GM23338 (cell line): Measurements from ENCODE around the gene MYLK. TPM values are rescaled to one million over a fixed set of nuclear protein-coding genes. Genes with fewer than 3 reads are reported as not detected.

Experiments used
- ATAC-seq: fragments of 200-7000 bp; cut with Tn5 transposase; 3 replicates; pipeline ENCODE4 v1.9.1; 2020
- DNase-seq: peaks from one replicate; pipeline ENCODE4 v3.0.0-alpha.2; 2015; ENCODE audit warnings: low spot score
- H2AFZ ChIP-seq: fragments of 200-600 bp; sonication (generic); 2 replicates; pipeline ENCODE4 v1.8.0; 2016; ENCODE audit warnings: antibody characterized with exemption, mild to moderate bottlenecking, moderate library complexity
- H3F3A ChIP-seq: fragments of 200-600 bp; sonication (generic); replicated peaks from 2 replicates; pipeline ENCODE4 v1.8.0; 2017; ENCODE audit warnings: antibody characterized with exemption, mixed run types, low read depth
- H3K27ac ChIP-seq: fragments of 200-600 bp; sonication (generic); 2 replicates; pipeline ENCODE4 v1.6.1; 2016; ENCODE audit warnings: low read depth
- H3K27me3 ChIP-seq: fragments of 200-600 bp; sonication (generic); 2 replicates; pipeline ENCODE4 v1.8.0; 2016; ENCODE audit warnings: mild to moderate bottlenecking, mixed run types, moderate library complexity; ENCODE audit not compliant: insufficient read depth
- H3K36me3 ChIP-seq: fragments of 200-600 bp; sonication (generic); 2 replicates; pipeline ENCODE4 v1.8.0; 2016; ENCODE audit warnings: mild to moderate bottlenecking; ENCODE audit not compliant: insufficient read depth
- H3K4me1 ChIP-seq: fragments of 200-600 bp; sonication (generic); 2 replicates; pipeline ENCODE4 v1.8.0; 2016; ENCODE audit warnings: mild to moderate bottlenecking, moderate library complexity; ENCODE audit not compliant: insufficient read depth
- H3K4me2 ChIP-seq: fragments of 200-600 bp; sonication (generic); 2 replicates; pipeline ENCODE4 v1.7.1; 2017; ENCODE audit warnings: mixed run types
- H3K4me3 ChIP-seq: fragments of 200-600 bp; sonication (generic); 2 replicates; pipeline ENCODE4 v1.6.1; 2016; ENCODE audit warnings: mixed run types
- H3K79me2 ChIP-seq: fragments of 200-600 bp; sonication (generic); replicated peaks from 2 replicates; pipeline ENCODE4 v1.8.0; 2017; ENCODE audit warnings: mild to moderate bottlenecking; ENCODE audit not compliant: insufficient read depth
- H3K9me2 ChIP-seq: fragments of 200-600 bp; sonication (generic); 2 replicates; pipeline ENCODE4 v1.8.0; 2017; ENCODE audit not compliant: insufficient read depth
- H4K20me1 ChIP-seq: fragments of 200-600 bp; sonication (generic); replicated peaks from 2 replicates; pipeline ENCODE4 v1.8.0; 2017; ENCODE audit warnings: mild to moderate bottlenecking; ENCODE audit not compliant: insufficient read depth
- H3K27ac Mint-ChIP-seq: 2 replicates; pipeline ENCODE4 v1.8.0; 2020; ENCODE audit warnings: inconsistent platforms, mild to moderate bottlenecking, moderate library complexity, mixed read lengths
- H3K27me3 Mint-ChIP-seq: 3 replicates; pipeline ENCODE4 v1.8.0; 2022; ENCODE audit warnings: low read depth, mild to moderate bottlenecking, moderate library complexity, mixed read lengths, inconsistent platforms; ENCODE audit not compliant: insufficient read depth, poor library complexity
- H3K36me3 Mint-ChIP-seq: 3 replicates; pipeline ENCODE4 v1.8.0; 2021; ENCODE audit warnings: low read depth, mild to moderate bottlenecking, inconsistent platforms, moderate library complexity, mixed read lengths
- H3K4me1 Mint-ChIP-seq: 3 replicates; pipeline ENCODE4 v1.8.0; 2020; ENCODE audit warnings: mild to moderate bottlenecking, inconsistent platforms, mixed read lengths
- H3K4me3 Mint-ChIP-seq: 3 replicates; pipeline ENCODE4 v1.8.0; 2021; ENCODE audit warnings: moderate library complexity, mild to moderate bottlenecking, inconsistent platforms, mixed read lengths
- H3K9me3 Mint-ChIP-seq: 3 replicates; pipeline ENCODE4 v1.8.0; 2020; ENCODE audit warnings: moderate library complexity, mild to moderate bottlenecking, inconsistent platforms, mixed read lengths
- CREB1 ChIP-seq: fragments of 250-450 bp; sonication (Bioruptor Pico); IDR thresholded peaks from 2 replicates; pipeline ENCODE4 v1.5.0; 2020; ENCODE audit warnings: low read depth, mild to moderate bottlenecking, moderate library complexity
- EZH2phosphoT487 ChIP-seq: fragments of 200-600 bp; sonication (generic); IDR thresholded peaks from one replicate; pipeline ENCODE4 v1.8.1; 2018; ENCODE audit warnings: antibody characterized with exemption; ENCODE audit not compliant: unreplicated experiment
- JUNB ChIP-seq: IDR thresholded peaks from one replicate; pipeline ENCODE4 v1.6.1; 2016; ENCODE audit warnings: antibody characterized with exemption; ENCODE audit not compliant: unreplicated experiment
- NANOG ChIP-seq: IDR thresholded peaks from 2 replicates; pipeline ENCODE4 v1.6.1; 2016; ENCODE audit warnings: antibody characterized with exemption, borderline replicate concordance
- STAT1 ChIP-seq: IDR thresholded peaks from one replicate; pipeline ENCODE4 v1.6.1; 2016; ENCODE audit warnings: antibody characterized with exemption; ENCODE audit not compliant: unreplicated experiment
- ZNF114 ChIP-seq: fragments of 250-450 bp; sonication (Bioruptor Pico); IDR thresholded peaks from 2 replicates; pipeline ENCODE4 v1.5.0; 2020; ENCODE audit warnings: mild to moderate bottlenecking, moderate library complexity
- ZNF331 ChIP-seq: fragments of 250-450 bp; sonication (Bioruptor Pico); IDR thresholded peaks from 2 replicates; pipeline ENCODE4 v1.5.0; 2020; ENCODE audit warnings: low read depth, mild to moderate bottlenecking, moderate library complexity
- polyA plus RNA-seq: library from polyadenylated mRNA; unstranded; fragments of >200 nt; fragmentation: Nextera tagmentation; extraction: Ambion mirVana; gene quantifications from 2 replicates; pipeline ENCODE4 v1.2.1, GENCODE V29; 2016
- total RNA-seq: library from RNA; depleted of rRNA; stranded (reverse); fragments of >200 nt; shearing (Covaris generic); gene quantifications from 2 replicates; pipeline ENCODE4 v1.2.3, GENCODE V29; 2014
- TF ChIP-seq, protein P1 (sequence below): IDR thresholded peaks from one replicate; pipeline ENCODE4 v1.6.1; 2018; ENCODE audit warnings: antibody characterized with exemption; ENCODE audit not compliant: unreplicated experiment
- TF ChIP-seq, protein P2 (sequence below): IDR thresholded peaks from 2 replicates; pipeline ENCODE4 v1.6.1; 2016; ENCODE audit warnings: antibody characterized with exemption

MYLK gene
- total and polyA plus RNA-seq, 2 experiments from 2014 or later: 11.5 to 17.9 TPM

DNA sequence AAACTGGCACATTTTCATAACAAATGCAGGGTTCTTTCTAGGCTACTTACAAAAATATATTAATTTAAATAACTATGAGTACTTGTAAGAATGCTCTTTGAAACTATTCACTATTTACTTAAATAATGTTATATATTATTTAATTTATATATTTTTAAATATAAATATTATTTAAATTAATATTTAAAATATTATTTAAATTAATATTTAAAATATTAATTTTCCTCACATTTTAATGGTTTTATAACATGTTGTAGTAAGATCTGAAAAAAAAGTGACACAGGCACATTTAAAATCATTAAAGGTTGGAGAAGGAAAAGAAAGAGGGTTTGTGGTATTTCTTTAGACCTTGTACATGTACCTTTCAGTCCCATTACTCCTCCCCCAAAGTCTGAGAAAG is 42.3 kb upstream of the MYLK start:
- Mint-ChIP-seq H3K36me3 (peaks cover 54% of the 10 kb centered on the region), H3K4me3 (no peak overlapping the region), H3K4me1 (no peaks in the 10 kb centered on the region), H3K9me3 (no peaks in the 10 kb centered on the region), H3K27ac (no peak overlapping the region), H3K27me3 (no peaks in the 10 kb centered on the region)
- Histone ChIP-seq H3F3A (no peaks in the 10 kb centered on the region), H3K4me3 (no peak overlapping the region), H3K36me3 (peaks cover 4% of the 10 kb centered on the region; the same call in 1 of the 2 replicates), H4K20me1 (no peaks in the 10 kb centered on the region), H3K4me2 (no peak overlapping the region), H2AFZ (no peak overlapping the region), H3K79me2 (no peaks in the 10 kb centered on the region), H3K4me1 (no peaks in the 10 kb centered on the region), H3K27ac (no peak overlapping the region), H3K9me2 (no peaks in the 10 kb centered on the region), H3K27me3 (no peaks in the 10 kb centered on the region)
- TF ChIP-seq ZNF331 (CRISPR knock-in tag): no peak
- TF ChIP-seq NANOG: no peak
- TF ChIP-seq JUNB: no peak
- ATAC-seq: no peak
- DNase-seq: no peak

DNA sequence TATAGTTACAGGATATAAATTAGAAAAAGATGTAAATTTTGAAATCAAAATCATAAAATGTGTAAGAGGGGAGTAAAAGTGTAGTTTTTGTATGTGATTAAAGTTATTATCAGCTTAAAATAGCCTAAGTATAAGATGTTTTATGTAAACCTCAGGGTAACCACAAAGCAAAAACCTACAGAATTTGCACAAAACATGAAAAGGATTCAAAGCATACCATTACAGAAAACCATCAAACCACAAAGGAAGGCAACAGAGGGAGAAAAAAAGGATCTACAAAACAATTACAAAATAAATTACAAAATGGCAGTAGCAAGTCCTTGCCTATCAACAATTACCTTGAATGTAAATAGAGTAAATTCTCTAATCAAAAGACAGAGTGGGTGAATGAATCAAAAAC is 36.7 kb upstream of the MYLK start:
- ATAC-seq: no peak
- H3K4me2 ChIP-seq: no peak overlapping the region
- Mint-ChIP-seq H3K4me1 (no peaks in the 10 kb centered on the region), H3K27me3 (peaks cover 4% of the 10 kb centered on the region), H3K27ac (no peak overlapping the region), H3K36me3 (peaks cover 50% of the 10 kb centered on the region), H3K4me3 (no peak overlapping the region), H3K9me3 (peaks cover 6% of the 10 kb centered on the region; the same call in 1 of the 3 replicates)
- H3K79me2 ChIP-seq: no peaks in the 10 kb centered on the region
- TF ChIP-seq, protein P1, sequence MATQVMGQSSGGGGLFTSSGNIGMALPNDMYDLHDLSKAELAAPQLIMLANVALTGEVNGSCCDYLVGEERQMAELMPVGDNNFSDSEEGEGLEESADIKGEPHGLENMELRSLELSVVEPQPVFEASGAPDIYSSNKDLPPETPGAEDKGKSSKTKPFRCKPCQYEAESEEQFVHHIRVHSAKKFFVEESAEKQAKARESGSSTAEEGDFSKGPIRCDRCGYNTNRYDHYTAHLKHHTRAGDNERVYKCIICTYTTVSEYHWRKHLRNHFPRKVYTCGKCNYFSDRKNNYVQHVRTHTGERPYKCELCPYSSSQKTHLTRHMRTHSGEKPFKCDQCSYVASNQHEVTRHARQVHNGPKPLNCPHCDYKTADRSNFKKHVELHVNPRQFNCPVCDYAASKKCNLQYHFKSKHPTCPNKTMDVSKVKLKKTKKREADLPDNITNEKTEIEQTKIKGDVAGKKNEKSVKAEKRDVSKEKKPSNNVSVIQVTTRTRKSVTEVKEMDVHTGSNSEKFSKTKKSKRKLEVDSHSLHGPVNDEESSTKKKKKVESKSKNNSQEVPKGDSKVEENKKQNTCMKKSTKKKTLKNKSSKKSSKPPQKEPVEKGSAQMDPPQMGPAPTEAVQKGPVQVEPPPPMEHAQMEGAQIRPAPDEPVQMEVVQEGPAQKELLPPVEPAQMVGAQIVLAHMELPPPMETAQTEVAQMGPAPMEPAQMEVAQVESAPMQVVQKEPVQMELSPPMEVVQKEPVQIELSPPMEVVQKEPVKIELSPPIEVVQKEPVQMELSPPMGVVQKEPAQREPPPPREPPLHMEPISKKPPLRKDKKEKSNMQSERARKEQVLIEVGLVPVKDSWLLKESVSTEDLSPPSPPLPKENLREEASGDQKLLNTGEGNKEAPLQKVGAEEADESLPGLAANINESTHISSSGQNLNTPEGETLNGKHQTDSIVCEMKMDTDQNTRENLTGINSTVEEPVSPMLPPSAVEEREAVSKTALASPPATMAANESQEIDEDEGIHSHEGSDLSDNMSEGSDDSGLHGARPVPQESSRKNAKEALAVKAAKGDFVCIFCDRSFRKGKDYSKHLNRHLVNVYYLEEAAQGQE: no peak
- TF ChIP-seq CREB1 (CRISPR knock-in tag): no peak
- no peaks in the 10 kb centered on the region for H3K27me3 ChIP-seq
- no peaks in the 10 kb centered on the region for H3F3A ChIP-seq
- no peak overlapping the region for H3K27ac ChIP-seq
- H2AFZ ChIP-seq: no peak overlapping the region
- H3K9me2 ChIP-seq: no peaks in the 10 kb centered on the region
- H3K36me3 ChIP-seq: peaks cover 9% of the 10 kb centered on the region; the same call in 1 of the 2 replicates
- H4K20me1 ChIP-seq: no peaks in the 10 kb centered on the region
- H3K4me3 ChIP-seq: no peak overlapping the region
- H3K4me1 ChIP-seq: no peaks in the 10 kb centered on the region
- DNase-seq: no peak

DNA sequence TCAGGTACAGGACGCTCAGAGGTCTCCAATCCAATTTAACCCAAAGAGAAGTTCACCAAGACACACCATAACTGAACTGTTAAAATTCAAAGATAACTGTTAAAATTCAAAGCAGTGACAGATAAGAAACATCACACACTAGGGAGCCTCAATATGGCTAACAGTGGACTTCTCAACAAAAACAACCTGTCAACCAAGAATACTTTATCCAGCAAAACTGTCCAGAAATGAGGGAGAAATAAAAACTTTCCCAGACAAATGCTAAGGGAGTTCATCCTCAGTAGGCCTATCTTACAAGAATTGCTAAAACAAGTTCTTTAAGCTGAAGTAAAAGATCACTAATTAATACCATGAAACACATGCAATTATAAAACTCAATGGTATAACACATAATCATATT is 36.3 kb upstream of the MYLK start:
- Histone ChIP-seq H3K79me2 (no peaks in the 10 kb centered on the region), H3F3A (no peaks in the 10 kb centered on the region), H3K4me3 (no peak overlapping the region), H4K20me1 (no peaks in the 10 kb centered on the region), H3K4me1 (no peaks in the 10 kb centered on the region), H3K27me3 (no peaks in the 10 kb centered on the region), H3K36me3 (peaks cover 9% of the 10 kb centered on the region; the same call in 1 of the 2 replicates), H3K4me2 (no peak overlapping the region), H3K27ac (no peak overlapping the region), H2AFZ (no peak overlapping the region), H3K9me2 (no peaks in the 10 kb centered on the region)
- Mint-ChIP-seq H3K36me3 (peaks cover 49% of the 10 kb centered on the region), H3K9me3 (peaks cover 6% of the 10 kb centered on the region; the same call in 1 of the 3 replicates), H3K4me3 (no peak overlapping the region), H3K27me3 (peaks cover 4% of the 10 kb centered on the region), H3K4me1 (no peaks in the 10 kb centered on the region), H3K27ac (no peak overlapping the region)
- DNase-seq: no peak
- no peak for ATAC-seq
- TF ChIP-seq NANOG (no peak), EZH2phosphoT487 (no peak), STAT1 (no peak), ZNF114 (CRISPR knock-in tag) (no peak)
- TF ChIP-seq, protein P2, sequence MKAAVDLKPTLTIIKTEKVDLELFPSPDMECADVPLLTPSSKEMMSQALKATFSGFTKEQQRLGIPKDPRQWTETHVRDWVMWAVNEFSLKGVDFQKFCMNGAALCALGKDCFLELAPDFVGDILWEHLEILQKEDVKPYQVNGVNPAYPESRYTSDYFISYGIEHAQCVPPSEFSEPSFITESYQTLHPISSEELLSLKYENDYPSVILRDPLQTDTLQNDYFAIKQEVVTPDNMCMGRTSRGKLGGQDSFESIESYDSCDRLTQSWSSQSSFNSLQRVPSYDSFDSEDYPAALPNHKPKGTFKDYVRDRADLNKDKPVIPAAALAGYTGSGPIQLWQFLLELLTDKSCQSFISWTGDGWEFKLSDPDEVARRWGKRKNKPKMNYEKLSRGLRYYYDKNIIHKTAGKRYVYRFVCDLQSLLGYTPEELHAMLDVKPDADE: no peak
